ENCODE measurements around the gene COQ3. TPM values are rescaled to one million over a fixed set of nuclear protein-coding genes. Genes with fewer than 3 reads are reported as not detected.

The COQ3 gene
- total RNA-seq, 1 experiment from 2014 or later = 5.8 TPM

- Histone ChIP-seq H3K4me3 (ENCODE audit: low read depth, low read length) (no peak overlapping the region), H3K36me3 (ENCODE audit: control insufficient read depth, insufficient read depth, low read length) (no peaks in the 10 kb centered on the region), H3K27me3 (replicated peaks; ENCODE audit: control insufficient read depth, insufficient read depth, low read length) (no peaks in the 10 kb centered on the region), H3K4me1 (no peaks in the 10 kb centered on the region), H3K9me3 (no peaks in the 10 kb centered on the region)
- Mint-ChIP-seq H3K27me3 (ENCODE audit: insufficient read depth, unreplicated experiment) (no peaks in the 10 kb centered on the region), H3K4me1 (ENCODE audit: low read depth, unreplicated experiment) (no peaks in the 10 kb centered on the region), H3K9me3 (ENCODE audit: unreplicated experiment) (no peaks in the 10 kb centered on the region), H3K4me3 (ENCODE audit: unreplicated experiment) (no peak overlapping the region), H3K36me3 (ENCODE audit: insufficient read depth, unreplicated experiment) (no peaks in the 10 kb centered on the region), H3K27ac (ENCODE audit: unreplicated experiment) (no peak overlapping the region)
- TF ChIP-seq, protein P1, sequence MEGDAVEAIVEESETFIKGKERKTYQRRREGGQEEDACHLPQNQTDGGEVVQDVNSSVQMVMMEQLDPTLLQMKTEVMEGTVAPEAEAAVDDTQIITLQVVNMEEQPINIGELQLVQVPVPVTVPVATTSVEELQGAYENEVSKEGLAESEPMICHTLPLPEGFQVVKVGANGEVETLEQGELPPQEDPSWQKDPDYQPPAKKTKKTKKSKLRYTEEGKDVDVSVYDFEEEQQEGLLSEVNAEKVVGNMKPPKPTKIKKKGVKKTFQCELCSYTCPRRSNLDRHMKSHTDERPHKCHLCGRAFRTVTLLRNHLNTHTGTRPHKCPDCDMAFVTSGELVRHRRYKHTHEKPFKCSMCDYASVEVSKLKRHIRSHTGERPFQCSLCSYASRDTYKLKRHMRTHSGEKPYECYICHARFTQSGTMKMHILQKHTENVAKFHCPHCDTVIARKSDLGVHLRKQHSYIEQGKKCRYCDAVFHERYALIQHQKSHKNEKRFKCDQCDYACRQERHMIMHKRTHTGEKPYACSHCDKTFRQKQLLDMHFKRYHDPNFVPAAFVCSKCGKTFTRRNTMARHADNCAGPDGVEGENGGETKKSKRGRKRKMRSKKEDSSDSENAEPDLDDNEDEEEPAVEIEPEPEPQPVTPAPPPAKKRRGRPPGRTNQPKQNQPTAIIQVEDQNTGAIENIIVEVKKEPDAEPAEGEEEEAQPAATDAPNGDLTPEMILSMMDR (IDR thresholded peaks at IDR 0.05; ENCODE audit: insufficient read depth in 1 of 2, low read depth in 1 of 2, low read length in 1 of 2, severe bottlenecking in 1 of 2, unreplicated experiment in 1 of 2) = no peak
- CTCF ChIA-PET = no interaction called here
- no peak for DNase-seq
- no TSS peak for BruUV-seq (replicated peaks)
- POLR2A ChIA-PET = no interaction called here
- intact Hi-C loops (cut with micrococcal nuclease; ENCODE audit: unreplicated experiment) = no loop called here
Observed at GRCh38 chr6:99333068-99333467, 60.9 kb downstream of the COQ3 start.

GRCh38 chr6:99331531-99331930 is 62.5 kb downstream of the COQ3 start:
- intact Hi-C loops (cut with micrococcal nuclease; ENCODE audit: unreplicated experiment) = no loop called here
- H3K27me3 Mint-ChIP-seq (ENCODE audit: insufficient read depth, unreplicated experiment) = no peaks in the 10 kb centered on the region
- H3K4me1 ChIP-seq = no peaks in the 10 kb centered on the region
- no peaks in the 10 kb centered on the region for H3K9me3 ChIP-seq
- H3K9me3 Mint-ChIP-seq (ENCODE audit: unreplicated experiment) = no peaks in the 10 kb centered on the region
- H3K36me3 ChIP-seq (ENCODE audit: control insufficient read depth, insufficient read depth, low read length) = no peaks in the 10 kb centered on the region
- H3K27me3 ChIP-seq (replicated peaks; ENCODE audit: control insufficient read depth, insufficient read depth, low read length) = no peaks in the 10 kb centered on the region
- POLR2A ChIA-PET = no interaction called here
- no peak overlapping the region for H3K4me3 ChIP-seq (ENCODE audit: low read depth, low read length)
- no peak overlapping the region for H3K4me3 Mint-ChIP-seq (ENCODE audit: unreplicated experiment)
- H3K4me1 Mint-ChIP-seq (ENCODE audit: low read depth, unreplicated experiment) = no peaks in the 10 kb centered on the region
- no peak for DNase-seq
- no TSS peak for BruUV-seq (replicated peaks)
- CTCF ChIA-PET = no interaction called here
- TF ChIP-seq, protein P1 (IDR thresholded peaks at IDR 0.05; ENCODE audit: insufficient read depth in 1 of 2, low read depth in 1 of 2, low read length in 1 of 2, severe bottlenecking in 1 of 2, unreplicated experiment in 1 of 2) = no peak
- H3K36me3 Mint-ChIP-seq (ENCODE audit: insufficient read depth, unreplicated experiment) = no peaks in the 10 kb centered on the region
- no peak overlapping the region for H3K27ac Mint-ChIP-seq (ENCODE audit: unreplicated experiment)

GRCh38 chr6:99330159-99330558 is 63.8 kb downstream of the COQ3 start:
- intact Hi-C loops (cut with micrococcal nuclease; ENCODE audit: unreplicated experiment) = loop anchor here (1.0 kb wide), 2 partner anchors 95 to 416 kb away; partner anchors contain the start of gene PNISR

More at GRCh38 chr6:99330159-99330558, 63.8 kb downstream of the COQ3 start:
- DNase-seq = peak in 1 of 2 experiments; percentile 53
- no peaks in the 10 kb centered on the region for H3K36me3 ChIP-seq (ENCODE audit: control insufficient read depth, insufficient read depth, low read length)
- H3K9me3 Mint-ChIP-seq (ENCODE audit: unreplicated experiment) = no peaks in the 10 kb centered on the region
- ChIA-PET POLR2A (interaction anchor here (1.4 kb wide), 1 partner anchor 63 kb away, joined by 5 read pairs; no protein-coding TSS in a partner anchor), CTCF (interaction anchor here (0.6 to 1.1 kb wide), 4 partner anchors 14 to 1276 kb away, joined by 3 to 6 read pairs (median 4); partner anchors contain the start of genes FAXC and PNISR)
- H3K4me1 Mint-ChIP-seq (ENCODE audit: low read depth, unreplicated experiment) = no peaks in the 10 kb centered on the region
- no peaks in the 10 kb centered on the region for H3K4me1 ChIP-seq
- no peaks in the 10 kb centered on the region for H3K36me3 Mint-ChIP-seq (ENCODE audit: insufficient read depth, unreplicated experiment)
- no peaks in the 10 kb centered on the region for H3K9me3 ChIP-seq
- TF ChIP-seq, protein P1 (IDR thresholded peaks at IDR 0.05; ENCODE audit: insufficient read depth in 1 of 2, low read depth in 1 of 2, low read length in 1 of 2, severe bottlenecking in 1 of 2, unreplicated experiment in 1 of 2) = peak; percentile 49 to 66
- H3K27me3 ChIP-seq (replicated peaks; ENCODE audit: control insufficient read depth, insufficient read depth, low read length) = no peaks in the 10 kb centered on the region
- no peak overlapping the region for H3K4me3 Mint-ChIP-seq (ENCODE audit: unreplicated experiment)
- no peak overlapping the region for H3K27ac Mint-ChIP-seq (ENCODE audit: unreplicated experiment)
- no TSS peak for BruUV-seq (replicated peaks)
- no peaks in the 10 kb centered on the region for H3K27me3 Mint-ChIP-seq (ENCODE audit: insufficient read depth, unreplicated experiment)
- no peak overlapping the region for H3K4me3 ChIP-seq (ENCODE audit: low read depth, low read length)
